Breast epithelium (tissue), 3 donors: ENCODE results near the gene CYFIP2.

Source experiments
- CTCF ChIP-seq, 3 donors: fragments of 450-650 bp; IDR thresholded peaks; one replicate each; pipeline ENCODE4 v1.5.1; 2016 to 2017; ENCODE audit warnings: antibody characterized with exemption in 3 of 3, mild to moderate bottlenecking in 3 of 3, moderate library complexity in 3 of 3
- POLR2A ChIP-seq: fragments of 450-650 bp; IDR thresholded peaks from one replicate; pipeline ENCODE4 v1.6.1; 2016; ENCODE audit warnings: antibody characterized with exemption, mild to moderate bottlenecking, moderate library complexity
- POLR2AphosphoS5 ChIP-seq, 3 donors: sonication (generic); formaldehyde crosslinking; IDR thresholded peaks; one replicate each; pipeline ENCODE4 v1.6.1; 2017; ENCODE audit warnings: antibody characterized with exemption in 3 of 3

- no peak for TF ChIP-seq CTCF (IDR thresholded peaks at IDR 0.05)
- no peak for TF ChIP-seq POLR2AphosphoS5 (IDR thresholded peaks at IDR 0.05)
- no peak for TF ChIP-seq POLR2A
These were observed 3.9 kb downstream of the CYFIP2 start for GRCh38 chr5:157269761-157270272.
